ENCODE measurements around the gene GPR39.

GPR39 gene

GRCh38 chr2:132429351-132429750 lies 12.7 kb downstream of the GPR39 start:
- H3K27me3 ChIP-seq (ENCODE audit: control insufficient read depth in 1 of 2, insufficient read depth in 2 of 2, low read length in 2 of 2) = no peaks in the 10 kb centered on the region
- H3K4me3 ChIP-seq (ENCODE audit: low read depth in 1 of 2, low read length in 2 of 2) = no peak overlapping the region
- no peaks in the 10 kb centered on the region for H3K4me1 ChIP-seq (ENCODE audit: insufficient read depth, low read length)
- H3K9ac ChIP-seq (ENCODE audit: low read length) = no peak overlapping the region
- no peak overlapping the region for H3K27ac ChIP-seq (ENCODE audit: low read depth, low read length)
- H3K36me3 ChIP-seq (ENCODE audit: insufficient read depth, low read length) = no peaks in the 10 kb centered on the region
- H3K9me3 ChIP-seq (ENCODE audit: low read length) = no peaks in the 10 kb centered on the region

DNA sequence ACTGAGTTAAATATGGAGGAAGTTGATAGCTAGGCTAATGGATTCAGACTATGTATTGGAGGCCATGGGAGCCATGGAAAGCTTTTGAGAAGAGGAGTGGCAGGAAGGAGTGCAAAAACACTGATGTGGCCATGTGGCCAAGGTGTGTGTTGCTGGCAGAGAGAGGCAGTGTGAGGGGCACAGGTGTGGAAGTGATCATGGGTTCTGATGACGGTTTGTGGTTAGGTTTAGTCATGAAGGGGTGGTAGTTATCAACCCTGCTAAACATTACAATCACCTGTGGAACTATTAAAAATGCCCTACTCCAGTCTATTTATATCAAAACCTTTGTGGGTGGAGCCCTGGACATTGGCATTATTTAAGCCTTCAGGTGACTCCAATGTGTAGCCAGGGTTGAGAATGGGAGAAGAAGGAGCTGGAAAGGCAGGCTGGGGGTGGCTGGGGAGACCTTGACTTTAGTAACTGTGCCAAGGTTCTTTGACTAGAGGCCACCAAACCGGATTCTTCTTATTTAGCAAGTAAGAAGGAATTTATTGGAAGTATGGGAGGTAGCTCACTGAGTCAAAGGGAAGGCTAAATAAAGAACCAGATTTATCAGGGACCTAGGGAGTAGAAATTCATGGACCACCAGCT lies 13.5 kb downstream of the GPR39 start:
- Histone ChIP-seq H3K27ac (ENCODE audit: low read depth, low read length) (no peak overlapping the region), H3K9me3 (ENCODE audit: low read length) (no peaks in the 10 kb centered on the region), H3K36me3 (ENCODE audit: insufficient read depth, low read length) (no peaks in the 10 kb centered on the region)

DNA sequence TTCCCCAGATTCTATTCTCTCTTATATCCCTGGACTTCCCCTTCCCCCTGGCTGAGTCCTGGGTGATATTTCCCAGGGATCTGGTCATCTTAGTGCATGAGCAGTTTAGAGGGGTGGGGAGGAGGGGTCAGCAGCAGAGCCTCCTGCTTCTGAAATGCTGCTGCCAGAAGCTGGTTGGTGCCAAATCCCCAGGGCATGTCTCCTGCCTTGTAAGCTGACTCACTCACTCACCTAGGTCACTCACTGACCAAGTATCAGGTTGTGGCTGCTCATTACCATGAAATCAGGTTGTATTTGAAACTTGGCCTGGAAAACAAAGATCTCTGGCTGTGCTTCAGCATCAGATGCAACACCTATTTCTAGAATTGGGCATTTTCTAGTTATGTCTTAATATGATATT lies 14.3 kb downstream of the GPR39 start:
- no peaks in the 10 kb centered on the region for H3K36me3 ChIP-seq (ENCODE audit: insufficient read depth, low read length)
- no peaks in the 10 kb centered on the region for H3K9me3 ChIP-seq (ENCODE audit: low read length)
- H3K9ac ChIP-seq (ENCODE audit: low read length) = no peak overlapping the region
- H3K4me3 ChIP-seq (ENCODE audit: low read depth in 1 of 2, low read length in 2 of 2) = no peak overlapping the region
- no peak overlapping the region for H3K27ac ChIP-seq (ENCODE audit: low read depth, low read length)
- H3K4me1 ChIP-seq (ENCODE audit: insufficient read depth, low read length) = no peaks in the 10 kb centered on the region
- no peaks in the 10 kb centered on the region for H3K27me3 ChIP-seq (ENCODE audit: control insufficient read depth in 1 of 2, insufficient read depth in 2 of 2, low read length in 2 of 2)

More for the DNA sequence above, 13.5 kb downstream of the GPR39 start:
- H3K4me3 ChIP-seq (ENCODE audit: low read depth in 1 of 2, low read length in 2 of 2) = no peak overlapping the region
- H3K4me1 ChIP-seq (ENCODE audit: insufficient read depth, low read length) = no peaks in the 10 kb centered on the region
- H3K27me3 ChIP-seq (ENCODE audit: control insufficient read depth in 1 of 2, insufficient read depth in 2 of 2, low read length in 2 of 2) = no peaks in the 10 kb centered on the region
- no peak overlapping the region for H3K9ac ChIP-seq (ENCODE audit: low read length)

DNA sequence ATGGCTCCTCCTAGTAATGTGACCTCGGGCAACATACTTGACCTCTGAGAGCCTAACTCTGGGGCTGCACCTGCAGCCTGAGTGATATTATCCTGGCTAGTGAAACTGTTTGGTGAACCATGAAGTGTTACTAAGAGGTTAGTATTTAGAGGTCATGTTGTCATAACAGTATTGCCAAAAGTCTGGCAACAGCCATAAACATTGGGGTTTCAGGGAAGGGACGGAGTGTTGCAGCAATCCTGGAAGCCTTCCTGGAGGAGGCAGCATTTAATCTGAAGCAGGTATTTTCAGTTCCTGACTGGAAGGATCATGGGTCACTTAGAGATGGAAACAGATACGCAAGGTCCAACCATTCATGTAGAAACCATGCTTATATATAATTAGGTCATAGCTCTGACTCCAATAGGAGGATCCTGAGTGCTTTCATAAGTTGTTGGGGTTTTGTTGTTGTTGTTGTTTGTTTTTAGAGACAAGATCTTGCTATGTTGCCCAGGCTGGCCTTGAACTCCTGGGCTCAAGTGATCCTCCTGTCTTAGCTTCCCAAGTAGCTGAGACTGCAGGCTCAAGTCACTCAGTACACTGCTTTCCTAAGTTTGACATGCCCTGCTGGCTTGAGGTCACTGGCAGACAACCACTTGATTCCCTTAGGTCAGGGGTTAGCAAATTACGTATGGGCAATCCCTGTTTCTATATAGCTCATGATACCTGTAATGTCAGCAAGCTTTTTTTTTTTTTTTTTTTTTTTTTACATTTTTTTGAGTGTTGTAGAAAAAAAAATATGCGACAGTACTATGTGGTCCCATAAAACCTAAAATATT lies 21.5 kb downstream of the GPR39 start:
- Histone ChIP-seq H3K27ac (ENCODE audit: low read depth, low read length) (no peak overlapping the region), H3K27me3 (ENCODE audit: control insufficient read depth in 1 of 2, insufficient read depth in 2 of 2, low read length in 2 of 2) (no peaks in the 10 kb centered on the region), H3K9me3 (ENCODE audit: low read length) (no peaks in the 10 kb centered on the region), H3K4me1 (ENCODE audit: insufficient read depth, low read length) (no peaks in the 10 kb centered on the region), H3K36me3 (ENCODE audit: insufficient read depth, low read length) (no peaks in the 10 kb centered on the region), H3K9ac (ENCODE audit: low read length) (no peak overlapping the region), H3K4me3 (ENCODE audit: low read depth in 1 of 2, low read length in 2 of 2) (no peak overlapping the region)

GRCh38 chr2:132438691-132439090 lies 22.1 kb downstream of the GPR39 start:
- no peaks in the 10 kb centered on the region for H3K27me3 ChIP-seq (ENCODE audit: control insufficient read depth in 1 of 2, insufficient read depth in 2 of 2, low read length in 2 of 2)
- no peaks in the 10 kb centered on the region for H3K9me3 ChIP-seq (ENCODE audit: low read length)
- no peak overlapping the region for H3K9ac ChIP-seq (ENCODE audit: low read length)
- no peak overlapping the region for H3K4me3 ChIP-seq (ENCODE audit: low read depth in 1 of 2, low read length in 2 of 2)
- H3K27ac ChIP-seq (ENCODE audit: low read depth, low read length) = no peak overlapping the region
- no peaks in the 10 kb centered on the region for H3K36me3 ChIP-seq (ENCODE audit: insufficient read depth, low read length)
- H3K4me1 ChIP-seq (ENCODE audit: insufficient read depth, low read length) = no peaks in the 10 kb centered on the region

GRCh38 chr2:132439703-132440398 lies 23.2 kb downstream of the GPR39 start:
- no peaks in the 10 kb centered on the region for H3K27me3 ChIP-seq (ENCODE audit: control insufficient read depth in 1 of 2, insufficient read depth in 2 of 2, low read length in 2 of 2)
- no peak overlapping the region for H3K27ac ChIP-seq (ENCODE audit: low read depth, low read length)
- no peak overlapping the region for H3K9ac ChIP-seq (ENCODE audit: low read length)
- no peaks in the 10 kb centered on the region for H3K36me3 ChIP-seq (ENCODE audit: insufficient read depth, low read length)
- no peak overlapping the region for H3K4me3 ChIP-seq (ENCODE audit: low read depth in 1 of 2, low read length in 2 of 2)
- H3K4me1 ChIP-seq (ENCODE audit: insufficient read depth, low read length) = no peaks in the 10 kb centered on the region
- H3K9me3 ChIP-seq (ENCODE audit: low read length) = no peaks in the 10 kb centered on the region

DNA sequence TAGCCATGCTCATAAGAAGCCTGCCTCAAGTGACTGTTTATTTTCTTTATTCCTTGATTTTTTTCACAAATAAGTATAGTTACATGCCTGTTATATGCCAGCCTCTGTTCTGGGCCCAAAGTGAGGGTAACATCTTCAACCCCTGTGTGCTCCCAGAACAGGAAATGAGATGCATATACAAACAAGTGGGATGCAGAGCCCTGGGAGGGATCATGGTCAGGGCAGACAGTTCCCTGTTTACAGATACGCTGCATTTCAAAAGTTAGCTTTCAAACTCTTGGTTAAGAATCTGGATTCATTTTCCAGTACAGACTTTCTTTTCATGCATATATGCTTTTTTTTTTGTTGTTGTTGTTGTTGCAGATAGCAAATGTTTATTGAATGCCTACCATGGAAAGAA lies 24.4 kb downstream of the GPR39 start:
- H3K4me1 ChIP-seq (ENCODE audit: insufficient read depth, low read length) = no peaks in the 10 kb centered on the region
- no peak overlapping the region for H3K27ac ChIP-seq (ENCODE audit: low read depth, low read length)
- H3K27me3 ChIP-seq (ENCODE audit: control insufficient read depth in 1 of 2, insufficient read depth in 2 of 2, low read length in 2 of 2) = no peaks in the 10 kb centered on the region
- H3K9ac ChIP-seq (ENCODE audit: low read length) = no peak overlapping the region
- no peaks in the 10 kb centered on the region for H3K36me3 ChIP-seq (ENCODE audit: insufficient read depth, low read length)
- H3K9me3 ChIP-seq (ENCODE audit: low read length) = no peaks in the 10 kb centered on the region
- H3K4me3 ChIP-seq (ENCODE audit: low read depth in 1 of 2, low read length in 2 of 2) = no peak overlapping the region

DNA sequence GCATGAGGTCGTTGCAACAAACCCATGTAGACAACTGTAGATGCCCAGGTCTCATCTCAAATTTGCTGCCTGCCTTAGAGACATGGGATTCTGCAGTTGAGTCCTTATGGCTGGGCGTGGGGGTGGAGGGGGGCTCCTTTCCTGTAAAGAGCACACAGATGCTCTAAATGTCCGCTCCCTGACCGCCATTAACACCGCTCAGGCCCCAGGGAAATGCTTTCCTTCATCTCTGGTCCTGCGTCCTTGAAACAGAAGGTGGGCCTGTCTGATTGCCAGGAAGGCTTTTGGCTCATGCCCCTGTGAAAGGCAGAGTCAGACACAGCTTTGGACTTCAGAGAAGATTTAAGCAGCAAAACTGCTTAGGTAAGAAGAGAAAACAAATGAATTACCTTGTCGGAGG lies 25.7 kb downstream of the GPR39 start:
- no peaks in the 10 kb centered on the region for H3K27me3 ChIP-seq (ENCODE audit: control insufficient read depth in 1 of 2, insufficient read depth in 2 of 2, low read length in 2 of 2)
- H3K9me3 ChIP-seq (ENCODE audit: low read length) = no peaks in the 10 kb centered on the region
- H3K4me3 ChIP-seq (ENCODE audit: low read depth in 1 of 2, low read length in 2 of 2) = no peak overlapping the region

DNA sequence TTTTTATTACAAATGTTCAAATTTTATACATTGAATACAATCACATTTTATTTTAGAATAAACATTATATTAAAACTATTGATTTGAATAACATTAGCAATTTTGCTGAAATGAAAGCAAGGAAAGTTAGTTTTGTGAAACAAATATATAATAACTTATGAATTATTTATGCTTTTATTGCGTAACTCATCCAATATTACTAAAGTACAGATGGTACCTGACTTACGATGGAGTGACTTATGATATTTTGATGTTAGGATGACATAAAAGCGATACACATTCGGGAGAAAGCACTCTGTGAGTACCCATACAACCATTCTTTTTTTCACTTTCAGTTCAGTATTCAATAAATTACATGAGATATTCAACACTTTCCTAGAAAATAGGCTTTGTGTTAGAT lies 26.5 kb downstream of the GPR39 start:
- Histone ChIP-seq H3K36me3 (ENCODE audit: insufficient read depth, low read length) (no peaks in the 10 kb centered on the region), H3K4me1 (ENCODE audit: insufficient read depth, low read length) (no peaks in the 10 kb centered on the region), H3K9me3 (ENCODE audit: low read length) (no peaks in the 10 kb centered on the region), H3K9ac (ENCODE audit: low read length) (no peak overlapping the region), H3K27me3 (ENCODE audit: control insufficient read depth in 1 of 2, insufficient read depth in 2 of 2, low read length in 2 of 2) (no peaks in the 10 kb centered on the region), H3K27ac (ENCODE audit: low read depth, low read length) (no peak overlapping the region), H3K4me3 (ENCODE audit: low read depth in 1 of 2, low read length in 2 of 2) (no peak overlapping the region)

More for the DNA sequence above, 25.7 kb downstream of the GPR39 start:
- no peak overlapping the region for H3K9ac ChIP-seq (ENCODE audit: low read length)
- no peaks in the 10 kb centered on the region for H3K36me3 ChIP-seq (ENCODE audit: insufficient read depth, low read length)
- H3K27ac ChIP-seq (ENCODE audit: low read depth, low read length) = no peak overlapping the region
- no peaks in the 10 kb centered on the region for H3K4me1 ChIP-seq (ENCODE audit: insufficient read depth, low read length)

- H3K27ac ChIP-seq (ENCODE audit: low read depth, low read length) = no peak overlapping the region
- no peaks in the 10 kb centered on the region for H3K27me3 ChIP-seq (ENCODE audit: control insufficient read depth in 1 of 2, insufficient read depth in 2 of 2, low read length in 2 of 2)
- no peaks in the 10 kb centered on the region for H3K4me1 ChIP-seq (ENCODE audit: insufficient read depth, low read length)
- no peak overlapping the region for H3K4me3 ChIP-seq (ENCODE audit: low read depth in 1 of 2, low read length in 2 of 2)
- no peaks in the 10 kb centered on the region for H3K9me3 ChIP-seq (ENCODE audit: low read length)
- no peaks in the 10 kb centered on the region for H3K36me3 ChIP-seq (ENCODE audit: insufficient read depth, low read length)
- H3K9ac ChIP-seq (ENCODE audit: low read length) = no peak overlapping the region
Measured at GRCh38 chr2:132446444-132446843, 29.8 kb downstream of the GPR39 start.

- Histone ChIP-seq H3K9me3 (ENCODE audit: low read length) (no peaks in the 10 kb centered on the region), H3K9ac (ENCODE audit: low read length) (no peak overlapping the region), H3K36me3 (ENCODE audit: insufficient read depth, low read length) (no peaks in the 10 kb centered on the region), H3K27me3 (ENCODE audit: control insufficient read depth in 1 of 2, insufficient read depth in 2 of 2, low read length in 2 of 2) (no peaks in the 10 kb centered on the region), H3K4me1 (ENCODE audit: insufficient read depth, low read length) (no peaks in the 10 kb centered on the region), H3K4me3 (ENCODE audit: low read depth in 1 of 2, low read length in 2 of 2) (no peak overlapping the region), H3K27ac (ENCODE audit: low read depth, low read length) (no peak overlapping the region)
Measured at GRCh38 chr2:132448331-132448730, 31.7 kb downstream of the GPR39 start.

Measured in muscle layer of colon (tissue), 2 donors.